Mammary epithelial cell (primary cell): ENCODE data around the gene PALD1.

Experiments used
- EZH2 ChIP-seq: IDR thresholded peaks from 2 replicates; pipeline ENCODE4 v1.6.1; 2012; ENCODE audit warnings: low read length, inconsistent platforms, borderline replicate concordance
- TF ChIP-seq, protein P1 (sequence below), 2 donors: IDR thresholded peaks in 1 of 2; conservative IDR thresholded peaks in 1 of 2; 2 replicates each; pipeline ENCODE4 v1.5.1; 2011 to 2012; ENCODE audit warnings: inconsistent platforms in 2 of 2, low read length in 2 of 2, mild to moderate bottlenecking in 2 of 2, control low read depth in 1 of 2, low read depth in 1 of 2; ENCODE audit not compliant: insufficient read depth in 1 of 2; ENCODE audit errors: extremely low read depth in 1 of 2

DNA sequence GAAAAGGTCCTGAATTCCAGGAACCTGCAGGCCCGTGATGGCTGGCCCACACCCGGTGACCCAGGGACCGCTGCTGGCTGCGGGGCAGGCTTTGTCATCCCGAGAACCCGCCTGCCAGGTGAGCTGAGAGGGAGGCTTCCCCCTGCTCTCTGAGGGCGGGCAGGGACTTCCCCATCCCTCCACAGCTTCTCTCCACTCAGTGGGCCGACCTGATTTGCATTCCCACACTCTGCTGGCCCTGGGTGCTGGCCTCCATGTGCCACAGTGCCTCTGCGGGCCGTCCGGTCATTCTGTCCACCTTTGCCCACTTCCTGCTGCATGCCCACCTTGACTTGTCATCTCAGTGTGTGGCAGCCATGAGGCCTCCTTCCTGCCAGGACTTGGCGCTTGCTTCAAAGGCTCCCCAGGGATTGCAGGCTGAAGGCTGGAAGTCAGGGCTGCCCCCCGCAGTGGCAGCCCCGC, 35.3 kb downstream of the PALD1 start:
- TF ChIP-seq, protein P1, sequence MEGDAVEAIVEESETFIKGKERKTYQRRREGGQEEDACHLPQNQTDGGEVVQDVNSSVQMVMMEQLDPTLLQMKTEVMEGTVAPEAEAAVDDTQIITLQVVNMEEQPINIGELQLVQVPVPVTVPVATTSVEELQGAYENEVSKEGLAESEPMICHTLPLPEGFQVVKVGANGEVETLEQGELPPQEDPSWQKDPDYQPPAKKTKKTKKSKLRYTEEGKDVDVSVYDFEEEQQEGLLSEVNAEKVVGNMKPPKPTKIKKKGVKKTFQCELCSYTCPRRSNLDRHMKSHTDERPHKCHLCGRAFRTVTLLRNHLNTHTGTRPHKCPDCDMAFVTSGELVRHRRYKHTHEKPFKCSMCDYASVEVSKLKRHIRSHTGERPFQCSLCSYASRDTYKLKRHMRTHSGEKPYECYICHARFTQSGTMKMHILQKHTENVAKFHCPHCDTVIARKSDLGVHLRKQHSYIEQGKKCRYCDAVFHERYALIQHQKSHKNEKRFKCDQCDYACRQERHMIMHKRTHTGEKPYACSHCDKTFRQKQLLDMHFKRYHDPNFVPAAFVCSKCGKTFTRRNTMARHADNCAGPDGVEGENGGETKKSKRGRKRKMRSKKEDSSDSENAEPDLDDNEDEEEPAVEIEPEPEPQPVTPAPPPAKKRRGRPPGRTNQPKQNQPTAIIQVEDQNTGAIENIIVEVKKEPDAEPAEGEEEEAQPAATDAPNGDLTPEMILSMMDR (conservative IDR thresholded peaks at IDR 0.05 in 1 of 2, IDR thresholded peaks at IDR 0.05 in 1 of 2; ENCODE audit: extremely low read depth in 1 of 2, insufficient read depth in 1 of 2, low read depth in 1 of 2, low read length in 2 of 2) = no peak
- TF ChIP-seq EZH2 = no peak
